Lower leg skin (tissue), 4 donors: ENCODE results near the gene ALG6. TPM values are rescaled to one million over a fixed set of nuclear protein-coding genes. Genes with fewer than 3 reads are reported as not detected.

Experiments used
- DNase-seq, 2 donors: peaks; one replicate each; pipeline ENCODE4 v3.0.0-alpha.2; 2019; ENCODE audit warnings: low spot score in 2 of 2
- H3K4me3 ChIP-seq: fragments of 200-600 bp; sonication (generic); 2 replicates; pipeline ENCODE4 v1.5.1; 2017; ENCODE audit warnings: mild to moderate bottlenecking, low read depth; ENCODE audit not compliant: poor library complexity, severe bottlenecking
- POLR2A ChIP-seq, 2 donors: fragments of 450-650 bp; IDR thresholded peaks; one replicate each; pipeline ENCODE4 v1.6.1; 2016 to 2017; ENCODE audit warnings: antibody characterized with exemption in 2 of 2, mild to moderate bottlenecking in 1 of 2, moderate library complexity in 1 of 2
- WGBS, 2 donors: methylation state at CpG; one replicate each; pipeline ENCODE4 v1.1.5; 2018; 5-methylcytosine and 5-hydroxymethylcytosine counted together
- intact Hi-C: fragments of 100-400 bp; cut with DNase I; formaldehyde crosslinking; loops from one replicate; pipeline ENCODE4 v1.15.0; 2023; ENCODE audit warnings: low total_unique reads
- microRNA-seq, 2 donors: library from miRNA; unstranded; fragments of <30 nt; microRNA quantifications; one replicate each; pipeline ENCODE4, GENCODE V29; 2016; ENCODE audit warnings: borderline replicate concordance in 2 of 2, borderline number of aligned reads in 1 of 2
- total RNA-seq, 4 donors: library from RNA; depleted of rRNA; stranded (reverse); fragments of >200 nt; gene quantifications; one replicate each; pipeline ENCODE4 v1.1.0, GENCODE V29; 2016
- TF ChIP-seq, protein P1 (sequence below), 3 donors: fragments of 450-650 bp; IDR thresholded peaks; one replicate each; pipeline ENCODE4 v1.5.1; 2016; ENCODE audit warnings: antibody characterized with exemption in 3 of 3, mild to moderate bottlenecking in 3 of 3, moderate library complexity in 2 of 3

ALG6 gene
- total RNA-seq, 4 donors from 2014 or later, result 8.4 to 14.7 (median 12.3) TPM

GRCh38 chr1:63487336-63488065 is 120.1 kb downstream of the ALG6 start:
- intact Hi-C loops, result no loop called here
- no peak overlapping the region for H3K4me3 ChIP-seq
- TF ChIP-seq POLR2A (IDR thresholded peaks at IDR 0.05), result no peak
- TF ChIP-seq, protein P1, sequence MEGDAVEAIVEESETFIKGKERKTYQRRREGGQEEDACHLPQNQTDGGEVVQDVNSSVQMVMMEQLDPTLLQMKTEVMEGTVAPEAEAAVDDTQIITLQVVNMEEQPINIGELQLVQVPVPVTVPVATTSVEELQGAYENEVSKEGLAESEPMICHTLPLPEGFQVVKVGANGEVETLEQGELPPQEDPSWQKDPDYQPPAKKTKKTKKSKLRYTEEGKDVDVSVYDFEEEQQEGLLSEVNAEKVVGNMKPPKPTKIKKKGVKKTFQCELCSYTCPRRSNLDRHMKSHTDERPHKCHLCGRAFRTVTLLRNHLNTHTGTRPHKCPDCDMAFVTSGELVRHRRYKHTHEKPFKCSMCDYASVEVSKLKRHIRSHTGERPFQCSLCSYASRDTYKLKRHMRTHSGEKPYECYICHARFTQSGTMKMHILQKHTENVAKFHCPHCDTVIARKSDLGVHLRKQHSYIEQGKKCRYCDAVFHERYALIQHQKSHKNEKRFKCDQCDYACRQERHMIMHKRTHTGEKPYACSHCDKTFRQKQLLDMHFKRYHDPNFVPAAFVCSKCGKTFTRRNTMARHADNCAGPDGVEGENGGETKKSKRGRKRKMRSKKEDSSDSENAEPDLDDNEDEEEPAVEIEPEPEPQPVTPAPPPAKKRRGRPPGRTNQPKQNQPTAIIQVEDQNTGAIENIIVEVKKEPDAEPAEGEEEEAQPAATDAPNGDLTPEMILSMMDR (IDR thresholded peaks at IDR 0.05), result no peak
- WGBS, 2 donors, result 87 to 90% methylated on average over 8 of the region's 8 CpGs
- DNase-seq, result no peak

Small RNA genes within 50 kb of the gene (microRNA-seq; reads per million reads assigned to microRNA genes)
- 0 reads per million in 2 donors for gene MIR6068

Other genes starting within 250 kb of the ALG6 start
- 1 to 10 TPM in 3 of 4 donors, not detected in 1; 1.3 to 4.2 (median 2.0) TPM for gene FOXD3, start 45.1 kb upstream of the ALG6 start, total RNA-seq
- 10 to 100 TPM in 1 of 4 donors, 1 to 10 TPM in 3; 7.0 to 11.7 (median 8.9) TPM for gene ITGB3BP, start 155.6 kb downstream of the ALG6 start, total RNA-seq
- gene EFCAB7, start 155.9 kb downstream of the ALG6 start, total RNA-seq, result 10 to 100 TPM in 1 of 4 donors, 1 to 10 TPM in 3; 3.2 to 10.9 (median 7.1) TPM
- 10 to 100 TPM; 39.3 to 54.2 (median 48.9) TPM for gene PGM1, start 225.8 kb downstream of the ALG6 start, total RNA-seq